ENCODE measurements around the gene SPCS3.

GRCh38 chr4:176367771-176368465, 48.2 kb downstream of the SPCS3 start:
- TF ChIP-seq CTCF (IDR thresholded peaks at IDR 0.05) (no peak), POLR2A (IDR thresholded peaks at IDR 0.05) (no peak)

All from Peyer's patch (tissue), 4 donors.